Immature natural killer cell (primary cell): Measurements from ENCODE around the gene MVK. TPM values are rescaled to one million over a fixed set of nuclear protein-coding genes. Genes with fewer than 3 reads are reported as not detected.
"Not testable (repeated sequence)": the region's sequence is repeated elsewhere in the genome, so short reads cannot be mapped to it uniquely, and the experiment has no call there.

Experiments used
- DNase-seq, 3 donors: peaks; one replicate each; pipeline ENCODE4 v3.0.0; 2022; ENCODE audit warnings: mixed read lengths in 1 of 3
- H3K27ac Mint-ChIP-seq, 6 donors: one replicate each; pipeline ENCODE4 v1.8.0; 2020; ENCODE audit warnings: mixed read lengths in 6 of 6, mild to moderate bottlenecking in 5 of 6, inconsistent platforms in 4 of 6, moderate library complexity in 3 of 6
- H3K27me3 Mint-ChIP-seq, 3 donors: one replicate each; pipeline ENCODE4 v1.8.0; 2020 to 2021; ENCODE audit warnings: low read depth in 3 of 3, mild to moderate bottlenecking in 3 of 3, mixed read lengths in 3 of 3, moderate library complexity in 3 of 3, inconsistent platforms in 1 of 3
- H3K36me3 Mint-ChIP-seq, 3 donors: one replicate each; pipeline ENCODE4 v1.8.0; 2020; ENCODE audit warnings: mixed read lengths in 3 of 3, inconsistent platforms in 2 of 3, mild to moderate bottlenecking in 2 of 3
- H3K4me1 Mint-ChIP-seq, 2 donors: one replicate each; pipeline ENCODE4 v1.8.0; 2020; ENCODE audit warnings: inconsistent platforms in 2 of 2, mild to moderate bottlenecking in 2 of 2, mixed read lengths in 2 of 2, moderate library complexity in 1 of 2
- H3K4me3 Mint-ChIP-seq, 5 donors: one replicate each; pipeline ENCODE4 v1.8.0; 2020; ENCODE audit warnings: mild to moderate bottlenecking in 5 of 5, mixed read lengths in 5 of 5, inconsistent platforms in 3 of 5, moderate library complexity in 3 of 5
- H3K9me3 Mint-ChIP-seq, 6 donors: one replicate each; pipeline ENCODE4 v1.8.0; 2020; ENCODE audit warnings: mild to moderate bottlenecking in 6 of 6, mixed read lengths in 6 of 6, inconsistent platforms in 4 of 6, moderate library complexity in 3 of 6
- polyA plus RNA-seq, 3 donors: library from polyadenylated mRNA; unstranded; fragments of 300-500 nt; fragmentation: Illumina TruSeq; gene quantifications; one replicate each; pipeline ENCODE4 v1.2.3, GENCODE V29; 2021

The MVK gene
- polyA plus RNA-seq, 3 donors from 2014 or later, result 3.4 to 4.9 (median 4.2) TPM

DNA sequence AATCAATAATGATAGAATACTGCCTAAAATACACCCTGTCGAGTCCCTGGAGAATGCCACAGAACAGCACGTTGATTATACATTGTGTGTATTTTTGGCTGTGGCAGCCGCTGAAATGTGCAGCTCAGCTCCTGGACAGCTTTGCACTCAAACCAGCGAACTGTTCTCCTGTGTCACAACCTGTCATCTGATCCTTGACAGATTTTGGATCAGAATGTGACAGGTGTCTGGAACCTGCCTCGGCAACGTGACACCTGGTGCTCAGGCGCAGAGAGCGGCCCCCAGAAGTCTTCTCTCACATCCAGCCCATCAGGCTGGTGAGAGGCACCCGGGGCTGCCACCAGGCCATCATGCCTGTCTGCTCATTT, 19.3 kb downstream of the MVK start:
- Mint-ChIP-seq H3K4me3 (no peak overlapping the region), H3K27ac (no peak overlapping the region), H3K36me3 (peaks cover 0 to 25% (median 9%) of the 10 kb centered on the region in 3 donors), H3K4me1 (peaks cover 8 to 20% of the 10 kb centered on the region in 2 donors), H3K9me3 (no peaks in the 10 kb centered on the region), H3K27me3 (no peaks in the 10 kb centered on the region)
- no peak for DNase-seq

DNA sequence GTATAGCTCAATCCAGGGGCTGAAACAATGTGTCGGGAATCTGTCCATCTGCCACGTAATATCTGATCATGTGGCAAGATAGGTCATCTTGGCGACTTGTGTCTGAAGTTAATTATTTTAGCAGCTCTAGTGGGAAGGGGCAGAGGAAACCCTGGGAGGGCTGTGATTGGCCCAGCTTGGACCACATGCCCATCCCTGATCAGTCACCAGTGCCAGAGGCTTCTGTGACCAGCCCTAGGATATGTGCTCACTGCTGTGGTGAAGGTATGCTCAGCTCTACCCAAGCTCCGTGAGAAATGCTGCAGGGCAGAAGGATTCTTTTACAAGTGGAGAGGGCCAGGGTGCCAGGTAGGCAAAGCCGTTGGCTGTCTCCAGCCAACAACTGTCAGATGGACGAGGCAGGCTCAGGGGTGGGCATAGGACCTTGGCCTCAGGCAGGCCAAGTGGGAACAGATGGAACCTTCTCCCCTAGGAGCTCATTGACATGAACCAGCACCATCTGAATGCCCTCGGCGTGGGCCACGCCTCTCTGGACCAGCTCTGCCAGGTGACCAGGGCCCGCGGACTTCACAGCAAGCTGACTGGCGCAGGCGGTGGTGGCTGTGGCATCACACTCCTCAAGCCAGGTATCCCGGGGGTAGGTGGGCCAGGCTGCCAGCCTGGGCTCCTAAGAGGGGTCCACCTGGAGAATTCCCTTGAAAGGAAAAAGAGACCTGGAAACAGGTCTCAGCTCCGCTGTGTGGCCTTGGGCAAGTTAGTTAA, 21.1 kb downstream of the MVK start:
- Mint-ChIP-seq H3K36me3 (peaks cover 0 to 15% (median 3%) of the 10 kb centered on the region in 3 donors), H3K27me3 (peaks cover 0 to 2% (median 0%) of the 10 kb centered on the region in 3 donors), H3K27ac (peak overlapping the region in 1 of 6 donors; percentile 39), H3K4me3 (no peak overlapping the region), H3K4me1 (peaks cover 10 to 25% of the 10 kb centered on the region in 2 donors), H3K9me3 (no peaks in the 10 kb centered on the region)
- no peak for DNase-seq

DNA sequence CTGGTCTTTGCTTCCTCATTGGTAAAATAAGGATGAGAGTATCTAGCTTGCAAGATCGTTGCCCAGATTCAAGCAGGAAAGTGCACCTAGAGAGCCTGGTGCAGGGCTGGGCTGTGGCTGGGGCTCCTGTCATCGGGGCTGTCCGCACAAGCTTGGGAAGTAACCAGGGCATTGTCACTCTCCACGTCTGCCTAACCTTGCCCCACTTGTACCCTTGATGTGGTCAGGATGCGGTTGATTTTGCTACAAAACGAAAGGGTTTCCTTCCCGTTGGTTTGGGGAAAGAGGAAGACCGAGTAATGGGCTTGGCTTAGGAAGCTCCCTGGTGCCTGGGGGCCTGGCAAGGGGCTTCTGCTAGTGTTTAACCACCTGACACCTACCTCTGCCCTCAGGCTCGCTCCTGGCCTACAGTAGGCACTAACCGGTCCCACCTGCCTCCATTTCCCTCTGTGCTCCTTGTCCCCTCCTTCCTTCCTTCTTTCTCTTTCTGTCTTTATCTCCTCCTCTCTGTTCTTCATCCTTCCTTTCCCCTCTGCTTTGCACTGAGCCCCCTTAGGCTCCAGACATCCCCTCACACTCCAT, 21.8 kb downstream of the MVK start:
- no peak overlapping the region for H3K27ac Mint-ChIP-seq
- peaks cover 10 to 25% of the 10 kb centered on the region in 2 donors for H3K4me1 Mint-ChIP-seq
- peaks cover 0 to 2% (median 0%) of the 10 kb centered on the region in 3 donors for H3K27me3 Mint-ChIP-seq
- H3K9me3 Mint-ChIP-seq, result no peaks in the 10 kb centered on the region
- H3K36me3 Mint-ChIP-seq, result peaks cover 0 to 15% (median 3%) of the 10 kb centered on the region in 3 donors
- H3K4me3 Mint-ChIP-seq, result no peak overlapping the region
- DNase-seq, result no peak

DNA sequence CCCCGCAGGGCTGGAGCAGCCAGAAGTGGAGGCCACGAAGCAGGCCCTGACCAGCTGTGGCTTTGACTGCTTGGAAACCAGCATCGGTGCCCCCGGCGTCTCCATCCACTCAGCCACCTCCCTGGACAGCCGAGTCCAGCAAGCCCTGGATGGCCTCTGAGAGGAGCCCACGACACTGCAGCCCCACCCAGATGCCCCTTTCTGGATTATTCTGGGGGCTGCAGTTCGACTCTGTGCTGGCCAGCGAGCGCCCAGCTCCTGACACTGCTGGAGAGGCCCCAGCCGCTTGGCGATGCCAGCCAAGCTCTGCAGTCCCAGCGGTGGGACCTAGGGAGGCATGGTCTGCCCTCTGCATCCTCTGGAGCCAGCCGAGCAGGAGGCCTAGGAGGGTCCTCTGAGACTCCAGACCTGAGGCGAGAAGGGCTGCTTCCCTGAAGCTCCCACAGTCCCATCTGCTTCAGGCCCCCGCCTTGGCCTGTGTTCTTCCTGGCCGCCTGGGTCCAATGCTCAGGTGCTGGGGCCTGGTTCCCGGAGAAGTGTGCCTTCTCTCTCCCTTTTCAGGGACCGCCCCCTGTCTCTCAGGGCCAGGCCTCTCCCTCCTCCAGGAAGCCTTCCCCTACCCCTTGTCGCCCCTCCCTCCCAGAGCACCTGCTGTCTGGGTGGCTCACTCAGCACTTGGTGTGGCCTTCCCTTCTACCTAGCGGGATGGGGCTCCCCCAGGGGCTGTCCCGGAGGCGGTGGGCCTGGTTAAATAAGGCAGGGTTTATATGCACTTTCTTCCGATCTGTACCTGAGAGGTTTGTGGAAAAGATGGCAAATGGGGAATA, 23.0 kb downstream of the MVK start:
- Mint-ChIP-seq H3K27ac (no peak overlapping the region), H3K4me3 (no peak overlapping the region), H3K27me3 (peaks cover 0 to 2% (median 0%) of the 10 kb centered on the region in 3 donors), H3K9me3 (no peaks in the 10 kb centered on the region), H3K4me1 (peaks cover 10 to 25% of the 10 kb centered on the region in 2 donors), H3K36me3 (peaks cover 0 to 13% (median 3%) of the 10 kb centered on the region in 3 donors)
- no peak for DNase-seq

DNA sequence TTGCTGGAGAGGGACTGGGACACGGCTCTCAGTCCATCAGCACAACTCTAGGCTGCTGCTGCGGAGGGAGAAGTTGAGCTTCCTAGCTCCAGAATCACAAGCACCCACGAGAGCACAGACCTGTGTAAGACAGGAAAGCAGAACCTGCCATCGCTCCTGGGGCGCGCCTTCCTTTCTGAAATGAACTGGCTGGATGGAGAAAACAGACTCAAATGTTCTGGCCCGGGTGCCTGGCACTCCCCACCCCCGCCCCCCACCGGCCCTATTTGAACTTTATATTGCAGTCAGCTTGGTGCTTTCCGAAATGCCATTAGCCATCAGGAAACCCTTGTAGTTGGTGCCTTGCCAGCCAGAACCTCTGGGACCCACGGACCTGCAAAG, 23.8 kb downstream of the MVK start:
- H3K27me3 Mint-ChIP-seq, result peaks cover 0 to 2% (median 0%) of the 10 kb centered on the region in 3 donors
- no peak overlapping the region for H3K27ac Mint-ChIP-seq
- no peaks in the 10 kb centered on the region for H3K9me3 Mint-ChIP-seq
- DNase-seq, result no peak
- peak overlapping the region in 1 of 5 donors; percentile 48 for H3K4me3 Mint-ChIP-seq
- peaks cover 10 to 25% of the 10 kb centered on the region in 2 donors for H3K4me1 Mint-ChIP-seq
- H3K36me3 Mint-ChIP-seq, result peaks cover 0 to 10% (median 3%) of the 10 kb centered on the region in 3 donors

DNA sequence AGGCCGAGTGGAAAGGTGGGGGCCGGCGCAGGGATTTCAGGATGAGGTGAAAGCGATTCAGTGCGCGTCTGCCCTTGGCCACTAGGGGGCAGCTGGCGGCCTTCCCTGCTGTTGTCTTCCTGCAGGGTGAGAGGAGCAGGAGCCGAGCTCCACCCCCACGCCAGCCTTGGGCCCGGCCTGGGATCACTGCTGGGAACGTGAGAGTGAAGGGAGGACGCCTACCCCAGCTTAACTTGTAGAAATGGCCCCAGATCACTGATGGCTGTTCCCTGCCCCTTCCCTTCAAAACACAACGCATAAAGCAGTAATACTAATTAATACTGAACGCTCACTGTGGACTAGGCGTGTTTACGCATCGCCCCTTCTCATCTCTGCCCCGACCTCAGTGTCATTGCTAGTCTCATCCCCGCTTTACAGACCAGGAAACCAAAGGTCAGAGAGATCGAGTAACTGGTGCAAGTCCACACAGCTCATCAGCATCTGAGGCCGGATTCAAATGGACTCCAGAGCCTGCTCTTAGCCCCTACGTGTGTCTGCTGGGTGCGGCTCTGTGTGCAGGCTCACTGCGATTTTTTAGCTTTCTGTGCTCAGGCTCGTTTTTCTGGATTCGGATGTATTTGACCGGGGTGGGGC, 24.3 kb downstream of the MVK start:
- H3K36me3 Mint-ChIP-seq, result peaks cover 0 to 10% (median 0%) of the 10 kb centered on the region in 3 donors
- peak; percentile 43 to 52 (median 48) for DNase-seq
- peaks cover 0 to 2% (median 0%) of the 10 kb centered on the region in 3 donors for H3K27me3 Mint-ChIP-seq
- no peaks in the 10 kb centered on the region for H3K9me3 Mint-ChIP-seq
- H3K4me3 Mint-ChIP-seq, result peak overlapping the region in 1 of 5 donors; percentile 48
- peaks cover 10 to 25% of the 10 kb centered on the region in 2 donors for H3K4me1 Mint-ChIP-seq
- peak overlapping the region in 1 of 6 donors; percentile 77 for H3K27ac Mint-ChIP-seq

DNA sequence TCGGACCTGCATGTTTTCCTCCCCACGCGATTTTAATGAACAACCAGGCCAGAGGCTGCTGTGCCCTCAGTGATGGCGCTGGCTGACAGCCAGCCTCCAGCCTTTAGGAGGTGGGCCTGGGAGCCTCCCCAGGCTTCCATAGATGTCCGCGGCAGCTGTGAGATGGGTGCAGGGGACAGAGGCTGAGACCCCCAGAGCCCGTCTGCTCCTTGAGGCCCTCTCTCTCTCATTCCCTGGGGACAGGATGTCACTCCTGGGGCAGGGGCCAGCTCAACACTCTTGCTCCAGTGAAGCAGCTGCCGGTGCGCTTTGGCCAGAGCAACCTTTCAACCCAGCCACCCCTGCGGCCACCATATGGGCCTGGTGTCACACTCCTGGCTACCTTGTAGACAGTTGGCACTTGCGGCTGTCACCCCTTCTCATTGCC, 24.8 kb downstream of the MVK start:
- H3K27ac Mint-ChIP-seq, result no peak overlapping the region

DNA sequence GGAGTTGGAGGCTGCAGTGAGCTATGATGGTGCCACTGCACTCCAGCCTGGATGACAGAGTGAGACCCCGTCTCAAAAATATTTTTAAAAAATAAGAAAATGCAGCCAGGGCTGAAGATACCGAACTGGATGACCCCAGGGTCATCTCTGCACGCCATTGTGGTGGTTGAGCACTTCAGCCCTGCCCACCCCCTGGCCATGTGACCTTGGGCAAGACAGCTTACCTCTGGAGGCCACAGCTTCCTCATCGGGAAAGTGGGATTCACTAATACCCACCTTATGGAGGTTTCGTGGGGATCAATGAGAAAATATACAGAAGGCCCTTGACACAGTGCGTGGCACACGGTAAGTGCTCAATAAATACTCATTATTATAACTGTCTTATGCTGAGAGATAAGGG, 25.5 kb downstream of the MVK start:
- H3K4me3 Mint-ChIP-seq, result no peak overlapping the region

More for the DNA sequence above, 24.8 kb downstream of the MVK start:
- Mint-ChIP-seq H3K9me3 (no peaks in the 10 kb centered on the region), H3K4me1 (peaks cover 10 to 25% of the 10 kb centered on the region in 2 donors), H3K36me3 (peaks cover 0 to 8% (median 0%) of the 10 kb centered on the region in 3 donors), H3K27me3 (peaks cover 0 to 2% (median 0%) of the 10 kb centered on the region in 3 donors), H3K4me3 (no peak overlapping the region)
- DNase-seq, result no peak

DNA sequence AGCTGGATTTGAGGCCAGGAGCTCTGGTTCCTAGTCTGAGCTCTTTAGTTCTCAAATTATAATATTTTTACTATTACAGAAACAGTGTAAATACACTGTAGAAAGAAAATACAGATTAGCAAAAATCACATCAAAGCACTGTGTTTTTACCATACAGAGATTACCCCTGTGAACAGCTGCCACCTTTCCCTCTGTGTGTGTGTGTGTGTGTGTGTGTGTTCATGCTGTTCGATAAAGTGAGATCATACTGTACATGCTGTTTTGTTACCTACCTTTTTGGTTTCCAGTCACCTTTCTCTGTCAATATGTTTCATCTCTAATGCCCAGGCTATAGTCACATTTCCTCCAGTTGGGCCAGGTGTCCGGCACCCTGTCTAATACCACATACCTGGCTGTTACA, 26.9 kb downstream of the MVK start:
- H3K27me3 Mint-ChIP-seq, result peaks cover 0 to 2% (median under 1%) of the 10 kb centered on the region in 3 donors
- H3K4me1 Mint-ChIP-seq, result peaks cover 11 to 23% of the 10 kb centered on the region in 2 donors
- no peak overlapping the region for H3K4me3 Mint-ChIP-seq
- H3K27ac Mint-ChIP-seq, result no peak overlapping the region
- DNase-seq, result no peak
- no peaks in the 10 kb centered on the region for H3K9me3 Mint-ChIP-seq
- H3K36me3 Mint-ChIP-seq, result no peaks in the 10 kb centered on the region

More for the DNA sequence above, 25.5 kb downstream of the MVK start:
- no peak for DNase-seq
- Mint-ChIP-seq H3K9me3 (no peaks in the 10 kb centered on the region), H3K27me3 (peaks cover 0 to 2% (median 0%) of the 10 kb centered on the region in 3 donors), H3K27ac (no peak overlapping the region), H3K4me1 (peaks cover 15 to 31% of the 10 kb centered on the region in 2 donors), H3K36me3 (peaks cover 0 to 2% (median 0%) of the 10 kb centered on the region in 3 donors)

DNA sequence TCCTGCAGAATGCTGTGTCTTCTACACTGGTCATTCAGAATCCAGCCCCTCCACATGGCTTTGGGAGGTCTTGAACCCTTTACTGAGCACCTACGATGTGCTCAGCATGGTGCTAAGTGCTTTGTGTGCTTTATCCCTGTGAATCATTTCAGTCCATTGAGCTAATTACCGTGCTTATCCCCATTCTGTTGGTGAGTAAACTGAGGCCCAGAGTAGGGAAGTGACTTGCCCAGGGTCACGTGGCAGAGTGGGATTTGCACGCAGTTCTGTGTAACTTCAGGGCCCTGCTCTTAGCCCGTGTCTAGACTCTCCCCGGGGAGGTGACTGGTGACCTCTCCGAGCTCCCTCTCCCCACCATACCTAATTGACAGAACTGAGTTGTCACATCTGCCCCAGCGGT, 27.4 kb downstream of the MVK start:
- DNase-seq, result no peak
- H3K36me3 Mint-ChIP-seq, result no peaks in the 10 kb centered on the region

DNA sequence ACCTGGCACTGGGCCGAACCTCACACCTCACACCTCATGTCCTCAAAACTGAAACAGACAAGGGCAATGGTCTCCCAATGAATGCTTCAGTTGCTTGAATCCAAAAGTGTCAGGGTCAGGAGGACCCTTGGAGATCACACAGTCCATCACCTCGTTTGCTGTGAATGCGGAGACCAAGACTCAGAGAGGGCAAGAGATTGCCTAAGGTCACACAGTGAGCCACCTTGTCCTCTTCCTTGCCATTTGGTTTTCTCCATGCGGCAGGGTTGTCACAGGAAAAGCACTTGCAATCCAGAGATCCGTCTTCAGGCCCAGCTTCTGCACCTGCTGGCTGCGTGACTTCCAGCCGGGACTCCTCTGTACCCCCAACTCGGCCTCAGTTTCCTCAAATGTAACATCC, 28.0 kb downstream of the MVK start:
- H3K27ac Mint-ChIP-seq, result no peak overlapping the region
- H3K9me3 Mint-ChIP-seq, result no peaks in the 10 kb centered on the region
- no peak overlapping the region for H3K4me3 Mint-ChIP-seq
- H3K27me3 Mint-ChIP-seq, result peaks cover 0 to 4% (median 2%) of the 10 kb centered on the region in 3 donors
- H3K36me3 Mint-ChIP-seq, result no peaks in the 10 kb centered on the region
- no peak for DNase-seq
- H3K4me1 Mint-ChIP-seq, result peaks cover 10 to 18% of the 10 kb centered on the region in 2 donors

More for the DNA sequence above, 27.4 kb downstream of the MVK start:
- H3K9me3 Mint-ChIP-seq, result no peaks in the 10 kb centered on the region
- H3K4me1 Mint-ChIP-seq, result peaks cover 10 to 18% of the 10 kb centered on the region in 2 donors
- H3K27me3 Mint-ChIP-seq, result peaks cover 0 to 2% (median 2%) of the 10 kb centered on the region in 3 donors
- no peak overlapping the region for H3K4me3 Mint-ChIP-seq
- H3K27ac Mint-ChIP-seq, result no peak overlapping the region

DNA sequence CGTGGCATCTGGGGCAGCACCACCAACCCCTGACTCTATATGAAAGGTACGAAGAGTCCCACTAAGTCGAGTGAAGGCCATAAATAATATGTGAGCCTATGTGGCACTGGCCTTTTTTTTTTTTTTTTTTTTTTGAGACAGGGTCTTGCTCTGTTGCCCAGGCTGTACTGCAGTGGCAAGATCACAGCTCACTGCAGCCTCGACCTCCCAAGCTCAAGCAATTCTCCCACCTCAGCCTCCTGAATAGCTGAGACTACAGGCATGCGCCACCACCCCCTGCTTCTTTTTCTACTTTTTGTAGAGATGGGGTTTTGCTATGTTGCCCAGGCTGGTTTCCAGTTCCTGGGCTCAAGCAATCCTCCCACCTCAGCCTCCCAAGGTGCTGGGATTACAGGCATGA, 28.5 kb downstream of the MVK start:
- not testable (repeated sequence) for H3K4me3 Mint-ChIP-seq, H3K27ac Mint-ChIP-seq, H3K27me3 Mint-ChIP-seq, H3K9me3 Mint-ChIP-seq, DNase-seq, H3K36me3 Mint-ChIP-seq
- H3K4me1 Mint-ChIP-seq, result peaks cover 10 to 18% of the 10 kb centered on the region in 2 donors

DNA sequence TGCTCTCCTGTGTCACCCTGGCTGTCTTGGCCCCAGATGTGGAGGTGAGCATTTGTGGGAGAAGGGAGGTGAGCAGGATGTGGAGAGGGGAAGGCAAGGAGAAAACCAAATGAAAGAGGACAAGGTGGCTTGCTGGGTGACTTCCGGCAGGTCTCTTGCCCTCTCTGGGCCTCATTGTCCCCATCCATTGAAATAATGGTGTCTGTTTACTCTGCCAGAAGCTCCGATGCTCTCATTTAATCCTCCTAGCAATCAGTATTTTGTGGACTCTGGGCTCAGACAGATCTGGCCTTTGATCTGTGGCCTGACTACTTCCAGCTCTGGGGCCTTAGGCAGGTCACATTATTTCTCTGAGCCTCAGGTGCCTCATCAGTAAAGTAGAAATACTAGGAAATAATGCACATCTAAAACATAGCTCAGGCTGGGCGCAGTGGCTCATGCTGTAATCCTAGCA, 30.6 kb downstream of the MVK start:
- H3K27me3 Mint-ChIP-seq, result peaks cover 0 to 4% (median 1%) of the 10 kb centered on the region in 3 donors
- no peaks in the 10 kb centered on the region for H3K9me3 Mint-ChIP-seq
- H3K36me3 Mint-ChIP-seq, result no peaks in the 10 kb centered on the region
- H3K4me3 Mint-ChIP-seq, result peak overlapping the region in 1 of 5 donors; percentile 45
- H3K4me1 Mint-ChIP-seq, result peaks cover 4 to 10% of the 10 kb centered on the region in 2 donors
- no peak for DNase-seq
- peak overlapping the region in 1 of 6 donors; percentile 63 for H3K27ac Mint-ChIP-seq
